EH (cell line): ENCODE results near the gene AKR1C2.
"Not testable (repeated sequence)": the region's sequence is repeated elsewhere in the genome, so short reads cannot be mapped to it uniquely, and the experiment has no call there.

ENCODE experiments used
- DNase-seq: peaks from one replicate; pipeline ENCODE4 v3.0.0-alpha.2; 2015; ENCODE audit warnings: low read depth

Gene AKR1C2

DNA sequence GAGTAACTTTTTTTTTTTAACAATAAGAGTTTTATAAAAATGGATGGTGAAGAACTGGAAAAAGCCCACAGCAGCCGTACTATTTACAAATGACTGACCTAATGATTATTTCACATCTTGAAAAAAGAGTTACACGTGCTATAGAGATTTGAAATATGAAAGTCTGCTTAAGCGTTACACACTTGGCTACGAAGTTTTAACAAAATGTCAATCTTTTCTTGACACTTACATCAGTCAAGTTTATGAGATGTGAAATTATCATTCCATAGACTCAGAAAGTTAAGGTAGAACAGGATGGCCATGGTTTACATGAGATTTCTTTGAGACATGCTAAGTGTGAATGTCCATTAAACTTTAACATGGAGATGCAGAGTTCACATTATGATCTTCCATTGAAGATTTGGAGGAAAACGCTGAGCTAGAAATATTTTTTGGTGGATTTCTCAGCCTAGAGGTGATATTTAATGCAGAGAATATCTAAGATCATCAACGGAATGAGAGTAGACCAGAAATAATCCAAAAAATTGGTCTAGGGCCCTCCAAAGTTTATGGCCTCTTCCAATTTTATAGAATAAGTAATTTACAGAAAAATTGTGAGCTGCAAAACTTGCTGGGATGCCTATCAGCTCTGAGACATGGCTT lies 15.5 kb downstream of the AKR1C2 start:
- DNase-seq: not testable (repeated sequence)

- peak; percentile 4 for DNase-seq
These were observed 18.6 kb downstream of the AKR1C2 start for GRCh38 chr10:4984971-4985594.

DNA sequence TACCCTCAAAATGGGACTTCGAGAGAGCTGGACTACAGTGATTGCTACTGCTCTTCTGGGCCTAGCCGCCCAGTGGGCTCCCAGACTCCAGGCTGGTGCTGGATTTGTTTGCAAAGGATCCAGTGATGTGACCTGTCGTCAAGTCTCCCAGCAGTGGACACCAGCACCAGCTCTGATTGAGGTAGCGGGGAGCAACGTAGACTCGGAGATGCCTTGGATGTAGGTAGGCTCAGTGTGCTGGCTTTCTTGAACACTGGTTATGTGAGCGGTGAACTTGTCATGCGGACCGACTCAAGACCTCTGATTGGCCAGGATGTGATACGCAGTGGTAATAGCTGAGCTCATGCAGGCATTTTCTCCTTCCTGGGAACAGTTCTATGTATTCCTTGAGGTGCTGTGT lies 19.4 kb downstream of the AKR1C2 start:
- no peak for DNase-seq

- no peak for DNase-seq
These were observed 19.9 kb downstream of the AKR1C2 start for GRCh38 chr10:4983615-4984216.

DNA sequence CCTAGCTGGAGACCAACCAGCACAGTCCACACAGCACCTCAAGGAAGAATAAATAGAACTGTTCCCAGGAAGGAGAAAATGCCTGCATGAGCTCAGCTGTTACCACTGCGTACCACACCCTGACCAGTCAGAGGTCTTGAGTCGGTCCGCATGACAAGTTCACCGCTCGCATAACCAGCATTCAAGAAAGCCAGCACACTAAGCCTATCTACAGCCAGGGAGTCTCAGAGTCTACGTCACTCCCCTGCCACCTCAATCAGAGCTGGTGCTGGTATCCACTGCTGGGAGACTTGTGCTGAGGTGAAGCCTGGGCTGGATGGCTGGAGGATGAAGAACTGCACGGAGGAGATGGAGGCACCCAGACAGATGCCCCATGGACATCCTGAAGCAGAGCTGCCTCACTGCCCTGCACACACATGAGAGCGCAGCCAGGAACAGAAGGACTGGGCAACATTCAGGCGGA lies 20.9 kb downstream of the AKR1C2 start:
- no peak for DNase-seq

DNA sequence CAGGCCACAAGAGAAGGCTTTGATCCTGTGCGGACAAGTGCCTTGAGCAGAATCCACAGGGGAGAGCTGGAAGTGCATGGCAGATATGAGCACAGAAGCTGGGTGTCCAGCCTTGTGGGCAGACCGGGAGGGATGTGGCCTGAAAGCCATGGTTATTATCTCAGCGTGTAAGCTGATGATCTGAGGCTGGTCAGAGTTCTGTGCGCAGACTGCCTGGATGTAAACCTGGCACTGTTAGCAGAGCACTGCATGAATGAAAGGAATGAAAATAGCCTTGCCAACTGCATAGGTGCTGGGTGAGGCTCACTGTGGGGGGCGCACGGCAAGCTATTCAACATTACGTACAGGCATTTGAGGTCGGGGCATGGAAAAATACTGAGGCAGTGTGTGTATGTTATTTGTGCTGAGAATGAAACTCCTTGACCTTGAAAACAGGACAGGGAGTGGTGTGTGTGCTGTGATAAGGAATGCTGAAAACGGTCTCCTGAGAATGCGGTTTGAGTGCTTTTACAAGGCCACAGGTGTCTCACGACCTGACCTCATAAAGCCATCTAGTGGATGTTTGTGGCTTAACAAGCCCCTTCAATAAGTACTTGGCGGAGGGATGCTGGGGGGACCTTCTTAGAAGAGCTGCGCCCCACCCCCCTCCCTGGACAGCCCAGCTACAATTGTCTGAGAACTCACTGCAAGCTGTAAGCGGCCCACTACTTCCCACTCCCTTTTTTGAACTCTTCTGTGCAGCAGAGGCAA lies 21.8 kb downstream of the AKR1C2 start:
- DNase-seq: peak; percentile 18

GRCh38 chr10:4980793-4981192 lies 22.9 kb downstream of the AKR1C2 start:
- no peak for DNase-seq

- DNase-seq: no peak
These were observed 24.8 kb downstream of the AKR1C2 start for GRCh38 chr10:4978870-4979269.

- DNase-seq: no peak
These were observed 26.6 kb downstream of the AKR1C2 start for GRCh38 chr10:4977025-4977424.

DNA sequence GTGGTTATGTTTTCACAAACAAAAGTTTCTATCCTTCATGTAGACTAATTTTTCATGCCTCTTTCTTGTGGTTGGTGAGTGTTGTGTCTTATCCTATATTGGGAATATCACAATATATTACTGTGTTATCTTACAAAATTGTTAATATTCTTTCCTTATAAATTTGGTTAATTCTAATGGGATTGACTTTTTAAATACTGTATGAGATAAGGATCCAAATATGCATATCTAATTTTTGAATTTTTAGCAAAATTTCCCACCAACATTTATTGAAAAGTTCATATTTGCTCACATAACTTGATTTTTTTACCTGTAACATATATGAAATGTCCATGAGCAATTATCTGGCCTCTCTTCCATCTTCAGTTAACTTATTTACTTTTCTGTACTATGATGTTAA lies 29.3 kb downstream of the AKR1C2 start:
- not testable (repeated sequence) for DNase-seq

DNA sequence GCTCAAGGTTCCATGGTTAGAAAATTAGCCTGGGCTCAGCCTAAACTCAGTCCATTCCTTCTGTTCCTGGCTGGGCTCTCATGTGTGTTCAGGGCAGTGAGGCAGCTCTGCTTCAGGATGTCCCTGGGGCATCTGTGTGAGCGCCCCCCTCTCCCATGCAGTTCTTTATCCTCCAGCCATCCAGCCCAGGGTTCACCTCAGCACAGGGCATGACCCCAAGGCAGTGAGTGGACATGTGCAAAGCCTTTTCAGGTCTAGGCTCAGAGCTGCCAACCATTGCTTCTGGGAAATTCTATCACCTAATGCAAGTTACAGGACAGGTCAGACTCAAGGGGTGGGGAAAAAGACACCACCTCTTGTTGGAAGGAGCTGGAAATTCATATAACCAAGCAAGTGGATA lies 30.4 kb downstream of the AKR1C2 start:
- DNase-seq: not testable (repeated sequence)

DNA sequence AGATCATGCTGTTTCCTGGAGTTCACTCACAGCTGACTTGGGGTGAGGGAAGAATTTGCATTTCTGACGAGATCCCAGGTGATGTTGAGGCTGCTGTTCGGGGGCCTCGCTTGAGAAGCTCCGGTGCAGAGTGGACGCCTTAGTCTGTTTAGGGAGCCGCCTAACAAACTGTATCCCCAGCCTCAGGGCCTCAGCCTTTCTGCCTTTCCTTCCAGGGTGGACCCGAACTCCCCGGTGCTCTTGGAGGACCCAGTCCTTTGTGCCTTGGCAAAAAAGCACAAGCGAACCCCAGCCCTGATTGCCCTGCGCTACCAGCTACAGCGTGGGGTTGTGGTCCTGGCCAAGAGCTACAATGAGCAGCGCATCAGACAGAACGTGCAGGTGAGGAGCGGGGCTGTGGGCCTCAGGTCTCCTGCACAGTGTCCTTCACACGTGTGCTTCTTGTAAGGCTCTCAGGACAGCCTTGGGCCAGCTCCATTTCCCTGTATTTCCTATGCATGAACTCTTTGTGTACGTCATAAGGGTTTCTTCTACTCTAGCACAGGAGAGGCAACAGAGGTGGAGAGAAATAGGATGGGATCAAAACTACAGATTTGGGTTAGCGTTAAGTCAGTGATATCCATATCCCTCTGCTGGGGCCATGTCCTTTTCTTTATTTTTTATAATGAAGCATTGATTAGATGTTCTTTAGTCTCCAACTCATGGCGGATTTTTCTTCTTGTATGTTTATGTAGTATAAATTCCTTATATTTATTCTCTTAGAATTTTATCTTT lies 31.1 kb downstream of the AKR1C2 start:
- not testable (repeated sequence) for DNase-seq

GRCh38 chr10:4970362-4970761 lies 33.3 kb downstream of the AKR1C2 start:
- DNase-seq: not testable (repeated sequence)

DNA sequence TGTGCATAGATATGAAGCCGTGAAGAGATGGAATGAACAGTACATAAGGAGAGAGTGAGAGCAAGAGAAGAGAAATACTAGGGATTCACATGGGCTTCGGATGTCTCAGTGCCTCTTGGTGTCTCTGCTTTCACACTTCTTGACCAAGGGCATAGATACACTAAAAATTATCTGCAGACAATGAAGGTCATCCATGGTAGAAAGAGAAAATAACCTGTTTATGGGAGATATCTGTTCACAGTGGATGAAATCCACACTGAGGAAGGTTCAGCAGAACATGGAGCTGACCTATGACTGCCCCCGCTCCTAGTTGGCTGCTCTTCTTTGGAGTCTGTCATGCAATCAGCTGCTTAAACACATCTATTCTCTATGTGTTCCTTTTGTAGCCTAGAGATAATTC lies 34.4 kb downstream of the AKR1C2 start:
- DNase-seq: not testable (repeated sequence)

GRCh38 chr10:4967189-4967588 lies 36.5 kb downstream of the AKR1C2 start:
- DNase-seq: not testable (repeated sequence)

DNA sequence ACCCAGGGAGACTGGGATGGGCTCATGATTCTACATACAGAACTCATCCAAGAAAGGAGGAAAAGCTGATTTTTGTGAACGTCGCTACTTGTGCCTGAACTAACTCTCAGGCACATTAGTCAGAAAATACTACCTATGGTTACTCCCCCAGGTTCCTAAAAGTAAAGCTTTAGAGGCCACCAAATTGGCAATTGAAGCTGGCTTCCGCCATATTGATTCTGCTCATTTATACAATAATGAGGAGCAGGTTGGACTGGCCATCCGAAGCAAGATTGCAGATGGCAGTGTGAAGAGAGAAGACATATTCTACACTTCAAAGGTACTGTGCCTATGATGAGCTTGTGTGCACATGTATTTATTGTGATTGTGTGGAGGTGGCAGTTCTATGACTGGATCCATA lies 37.9 kb downstream of the AKR1C2 start:
- not testable (repeated sequence) for DNase-seq

GRCh38 chr10:4963815-4964154 lies 39.9 kb downstream of the AKR1C2 start:
- not testable (repeated sequence) for DNase-seq

GRCh38 chr10:4962876-4963814 lies 40.5 kb downstream of the AKR1C2 start, which contains the start of gene AKR1C1:
TSS of gene AKR1C1 (plus strand) at chr10:4963415. CDS start at chr10:4963445, 30 bp downstream.
- DNase-seq: peak; percentile 40

GRCh38 chr10:4962308-4962707 lies 41.3 kb downstream of the AKR1C2 start:
- DNase-seq: not testable (repeated sequence)

DNA sequence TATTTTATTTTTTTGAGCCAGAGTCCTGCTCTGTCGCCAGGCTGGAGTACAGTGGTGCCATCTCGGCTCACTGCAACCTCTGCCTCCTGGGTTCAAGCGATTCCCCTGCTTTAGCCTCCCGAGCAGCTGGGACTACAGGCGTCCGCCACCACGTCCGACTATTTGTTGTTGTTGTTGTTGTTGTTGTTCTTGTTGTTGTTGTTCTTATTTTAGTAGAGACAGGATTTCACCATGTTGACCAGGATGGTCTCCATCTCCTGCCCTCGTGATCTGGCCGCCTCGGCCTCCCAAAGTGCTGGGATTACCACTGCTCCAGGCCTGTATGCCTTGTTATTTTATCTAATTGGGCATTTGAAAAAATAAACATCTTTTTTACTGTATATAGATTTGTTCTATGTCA lies 42.1 kb downstream of the AKR1C2 start:
- not testable (repeated sequence) for DNase-seq
